Spinal cord (tissue), 10 donors: Measurements from ENCODE around the gene DRICH1. TPM values are rescaled to one million over a fixed set of nuclear protein-coding genes. Genes with fewer than 3 reads are reported as not detected.
"Not testable (repeated sequence)": the region's sequence is repeated elsewhere in the genome, so short reads cannot be mapped to it uniquely, and the experiment has no call there.

ENCODE experiments used
- DNase-seq, 6 donors: peaks; one replicate each; pipeline versions ENCODE4 v3.0.0 to v3.0.0-alpha.2; 2013 to 2015; ENCODE audit warnings: low spot score in 6 of 6, low read depth in 4 of 6
- H3K27ac ChIP-seq: one replicate; pipeline ENCODE4 v1.5.1; 2013; ENCODE audit warnings: low read depth, low read length, control low read depth
- H3K27me3 ChIP-seq: one replicate; pipeline ENCODE4 v1.6.1; 2013; ENCODE audit warnings: low read length; ENCODE audit not compliant: control insufficient read depth, insufficient read depth
- H3K36me3 ChIP-seq: one replicate; pipeline ENCODE4 v1.6.1; 2013; ENCODE audit warnings: low read length; ENCODE audit not compliant: control insufficient read depth, insufficient read depth
- H3K4me1 ChIP-seq: one replicate; pipeline ENCODE4 v1.6.1; 2013; ENCODE audit warnings: low read length; ENCODE audit not compliant: control insufficient read depth, insufficient read depth
- H3K4me3 ChIP-seq: one replicate; pipeline ENCODE4 v1.5.1; 2013; ENCODE audit warnings: low read depth, low read length, control low read depth
- H3K9me3 ChIP-seq: one replicate; pipeline ENCODE4 v1.6.1; 2013; ENCODE audit warnings: low read length; ENCODE audit not compliant: control insufficient read depth, insufficient read depth
- WGBS: methylation state at CpG from one replicate; pipeline ENCODE4 v1.1.5; 2013; ENCODE audit warnings: missing lambda C conversion rate; ENCODE audit not compliant: insufficient coverage; 5-methylcytosine and 5-hydroxymethylcytosine counted together
- polyA plus RNA-seq, 2 donors: library from polyadenylated mRNA; unstranded; fragments of 120-200 nt; gene quantifications; one replicate each; pipeline ENCODE4 v1.2.1, GENCODE V29; 2013; ENCODE audit not compliant: insufficient read length in 2 of 2
- total RNA-seq, 2 donors: library from RNA; depleted of rRNA in 1 of 2; stranded (reverse); fragments of 120-200 nt in 1 of 2; fragments of >200 nt in 1 of 2; gene quantifications; one replicate each; pipeline versions ENCODE4 v1.2.3 to v1.2.4, GENCODE V29; 2013 to 2014
- donor health status: healthy.

The DRICH1 gene
- total and polyA plus RNA-seq, 4 donors, result 0.20 to 3.8 (median 1.2) TPM

GRCh38 chr22:23603266-23603665 is 28.9 kb downstream of the DRICH1 start:
- peaks cover 16% of the 10 kb centered on the region for H3K36me3 ChIP-seq
- no peak overlapping the region for H3K27ac ChIP-seq
- H3K9me3 ChIP-seq, result no peaks in the 10 kb centered on the region
- no peak overlapping the region for H3K4me3 ChIP-seq
- 85% methylated on average over 7 of the region's 7 CpGs for WGBS
- DNase-seq, result no peak
- no peaks in the 10 kb centered on the region for H3K27me3 ChIP-seq
- H3K4me1 ChIP-seq, result no peaks in the 10 kb centered on the region

GRCh38 chr22:23598805-23599518 is 33.2 kb downstream of the DRICH1 start:
- no peaks in the 10 kb centered on the region for H3K36me3 ChIP-seq
- no peak overlapping the region for H3K4me3 ChIP-seq
- no peaks in the 10 kb centered on the region for H3K9me3 ChIP-seq
- WGBS, result 92% methylated on average over 8 of the region's 9 CpGs
- H3K4me1 ChIP-seq, result no peaks in the 10 kb centered on the region
- DNase-seq, result no peak
- no peak overlapping the region for H3K27ac ChIP-seq
- H3K27me3 ChIP-seq, result no peaks in the 10 kb centered on the region

GRCh38 chr22:23597576-23598268 is 34.4 kb downstream of the DRICH1 start:
- not testable (repeated sequence) for H3K9me3 ChIP-seq, DNase-seq, H3K36me3 ChIP-seq, H3K27ac ChIP-seq, H3K27me3 ChIP-seq, H3K4me3 ChIP-seq, H3K4me1 ChIP-seq
- WGBS, result no CpG with 5 or more reads among the region's 7 CpGs

- not testable (repeated sequence) for H3K4me1 ChIP-seq, H3K27me3 ChIP-seq, DNase-seq, H3K27ac ChIP-seq, H3K4me3 ChIP-seq, H3K9me3 ChIP-seq, H3K36me3 ChIP-seq
- 65% methylated on average over 5 of the region's 6 CpGs for WGBS
These were observed 36.2 kb downstream of the DRICH1 start for GRCh38 chr22:23595904-23596303.

GRCh38 chr22:23591846-23592245 is 40.3 kb downstream of the DRICH1 start:
- H3K27ac ChIP-seq, result no peak overlapping the region
- no peaks in the 10 kb centered on the region for H3K36me3 ChIP-seq
- DNase-seq, result no peak
- peaks cover 5% of the 10 kb centered on the region for H3K4me1 ChIP-seq
- H3K27me3 ChIP-seq, result no peaks in the 10 kb centered on the region
- H3K4me3 ChIP-seq, result no peak overlapping the region
- WGBS, result 93% methylated on average over 6 of the region's 7 CpGs
- H3K9me3 ChIP-seq, result no peaks in the 10 kb centered on the region

- WGBS, result 15% methylated on average over 6 of the region's 11 CpGs
- Histone ChIP-seq H3K9me3 (no peaks in the 10 kb centered on the region), H3K4me1 (peaks cover 5% of the 10 kb centered on the region), H3K36me3 (no peaks in the 10 kb centered on the region), H3K4me3 (no peak overlapping the region), H3K27me3 (no peaks in the 10 kb centered on the region), H3K27ac (no peak overlapping the region)
- DNase-seq, result peak; percentile 40 to 89 (median 54)
These were observed 40.8 kb downstream of the DRICH1 start for GRCh38 chr22:23591201-23591791.

- Histone ChIP-seq H3K27ac (no peak overlapping the region), H3K36me3 (peaks cover 7% of the 10 kb centered on the region), H3K4me1 (no peaks in the 10 kb centered on the region), H3K27me3 (no peaks in the 10 kb centered on the region), H3K4me3 (no peak overlapping the region), H3K9me3 (no peaks in the 10 kb centered on the region)
- DNase-seq, result no peak
- WGBS, result 78% methylated on average over 6 of the region's 6 CpGs
These were observed 48.3 kb downstream of the DRICH1 start for GRCh38 chr22:23583836-23584235.

GRCh38 chr22:23583153-23583552 is 49.0 kb downstream of the DRICH1 start:
- no peaks in the 10 kb centered on the region for H3K9me3 ChIP-seq
- peaks cover 7% of the 10 kb centered on the region for H3K36me3 ChIP-seq
- WGBS, result 93% methylated on average over 6 of the region's 7 CpGs
- no peak overlapping the region for H3K4me3 ChIP-seq
- no peaks in the 10 kb centered on the region for H3K27me3 ChIP-seq
- no peak overlapping the region for H3K27ac ChIP-seq
- H3K4me1 ChIP-seq, result no peaks in the 10 kb centered on the region
- DNase-seq, result no peak

GRCh38 chr22:23581260-23581650 is 50.9 kb downstream of the DRICH1 start:
- 82% methylated on average over 5 of the region's 8 CpGs for WGBS

More at GRCh38 chr22:23581260-23581650, 50.9 kb downstream of the DRICH1 start:
- Histone ChIP-seq H3K4me3 (no peak overlapping the region), H3K4me1 (no peaks in the 10 kb centered on the region), H3K27ac (no peak overlapping the region), H3K27me3 (no peaks in the 10 kb centered on the region), H3K36me3 (peaks cover 7% of the 10 kb centered on the region), H3K9me3 (no peaks in the 10 kb centered on the region)
- DNase-seq, result no peak
